Type B pancreatic cell (in vitro differentiated cells): ENCODE measurements around the gene FBN1. TPM values are rescaled to one million over a fixed set of nuclear protein-coding genes. Genes with fewer than 3 reads are reported as not detected.

Experiments
- DNase-seq: peaks from one replicate; pipeline ENCODE4 v3.0.0; 2021; ENCODE audit warnings: mixed read lengths; ENCODE audit not compliant: unreplicated experiment; ENCODE audit errors: extremely low spot score
- H3K27ac Mint-ChIP-seq: 2 replicates; pipeline ENCODE4 v1.8.0; 2021; ENCODE audit warnings: mild to moderate bottlenecking, mixed read lengths
- H3K27me3 Mint-ChIP-seq: 2 replicates; pipeline ENCODE4 v1.8.0; 2021; ENCODE audit warnings: mixed read lengths
- H3K36me3 Mint-ChIP-seq: 2 replicates; pipeline ENCODE4 v1.8.0; 2021; ENCODE audit warnings: mixed read lengths
- H3K4me1 Mint-ChIP-seq: one replicate; pipeline ENCODE4 v1.8.0; 2021; ENCODE audit warnings: mixed read lengths; ENCODE audit not compliant: unreplicated experiment
- H3K4me3 Mint-ChIP-seq: 2 replicates; pipeline ENCODE4 v1.8.0; 2021; ENCODE audit warnings: mild to moderate bottlenecking, mixed read lengths
- H3K9me3 Mint-ChIP-seq: 2 replicates; pipeline ENCODE4 v1.8.0; 2021; ENCODE audit warnings: mixed read lengths
- total RNA-seq: library from RNA; stranded (reverse); gene quantifications from 2 replicates; pipeline ENCODE4 v1.2.1, GENCODE V29; 2021; ENCODE audit warnings: low replicate concordance
- TF ChIP-seq, protein P1 (sequence below): fragments of 200-600 bp; sonication (generic); conservative IDR thresholded peaks from 2 replicates; pipeline ENCODE4 v1.5.0; 2021; ENCODE audit warnings: antibody characterized with exemption, mild to moderate bottlenecking

FBN1 gene
- total RNA-seq, 1 donor from 2014 or later: 58.4 TPM

DNA sequence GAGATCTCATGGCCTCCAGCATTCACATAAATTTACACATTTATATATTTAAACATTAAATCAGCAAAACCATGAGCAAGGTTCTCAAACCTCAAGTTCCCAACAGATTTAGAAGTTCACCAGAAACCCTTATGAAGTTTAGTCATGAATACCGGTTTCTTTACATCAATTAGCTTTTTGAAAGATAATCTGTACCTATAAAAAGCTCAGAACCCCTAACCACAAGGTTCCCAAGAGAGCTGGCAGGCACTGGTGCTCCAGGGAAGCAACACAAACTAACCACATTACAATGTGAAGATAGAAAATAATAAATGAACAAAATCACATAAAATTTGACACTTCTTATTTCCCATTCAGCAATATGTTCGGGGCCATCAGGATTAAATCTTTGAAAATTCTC, 150.9 kb downstream of the FBN1 start:
- Mint-ChIP-seq H3K9me3 (no peaks in the 10 kb centered on the region), H3K36me3 (peaks cover 17% of the 10 kb centered on the region), H3K4me3 (no peak overlapping the region), H3K4me1 (peaks cover 6% of the 10 kb centered on the region), H3K27ac (no peak overlapping the region), H3K27me3 (no peaks in the 10 kb centered on the region)
- no peak for DNase-seq
- TF ChIP-seq, protein P1, sequence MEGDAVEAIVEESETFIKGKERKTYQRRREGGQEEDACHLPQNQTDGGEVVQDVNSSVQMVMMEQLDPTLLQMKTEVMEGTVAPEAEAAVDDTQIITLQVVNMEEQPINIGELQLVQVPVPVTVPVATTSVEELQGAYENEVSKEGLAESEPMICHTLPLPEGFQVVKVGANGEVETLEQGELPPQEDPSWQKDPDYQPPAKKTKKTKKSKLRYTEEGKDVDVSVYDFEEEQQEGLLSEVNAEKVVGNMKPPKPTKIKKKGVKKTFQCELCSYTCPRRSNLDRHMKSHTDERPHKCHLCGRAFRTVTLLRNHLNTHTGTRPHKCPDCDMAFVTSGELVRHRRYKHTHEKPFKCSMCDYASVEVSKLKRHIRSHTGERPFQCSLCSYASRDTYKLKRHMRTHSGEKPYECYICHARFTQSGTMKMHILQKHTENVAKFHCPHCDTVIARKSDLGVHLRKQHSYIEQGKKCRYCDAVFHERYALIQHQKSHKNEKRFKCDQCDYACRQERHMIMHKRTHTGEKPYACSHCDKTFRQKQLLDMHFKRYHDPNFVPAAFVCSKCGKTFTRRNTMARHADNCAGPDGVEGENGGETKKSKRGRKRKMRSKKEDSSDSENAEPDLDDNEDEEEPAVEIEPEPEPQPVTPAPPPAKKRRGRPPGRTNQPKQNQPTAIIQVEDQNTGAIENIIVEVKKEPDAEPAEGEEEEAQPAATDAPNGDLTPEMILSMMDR: no peak

DNA sequence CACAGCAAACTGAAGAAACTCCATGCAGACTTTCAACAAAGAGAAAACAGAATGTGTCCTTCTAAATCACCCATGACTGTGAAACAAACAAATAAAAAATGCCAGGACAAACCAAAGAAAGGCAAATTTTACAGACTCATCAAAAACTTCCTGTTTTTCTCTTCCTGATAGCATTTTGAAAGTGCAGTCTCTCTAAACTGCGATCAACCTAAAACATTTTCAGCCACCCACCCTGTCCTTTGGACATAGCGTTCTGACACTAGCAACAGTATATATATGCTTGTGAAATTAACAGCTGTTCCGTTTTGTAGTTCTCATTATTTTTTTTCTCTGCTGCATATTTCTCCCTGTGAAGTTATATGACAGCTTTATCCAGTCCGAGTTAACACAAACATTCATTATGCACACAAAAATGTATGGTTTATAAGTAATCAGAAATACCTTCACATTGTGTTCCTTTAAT, 151.7 kb downstream of the FBN1 start:
- Mint-ChIP-seq H3K4me3 (no peak overlapping the region), H3K36me3 (peaks cover 17% of the 10 kb centered on the region), H3K27me3 (no peaks in the 10 kb centered on the region), H3K9me3 (no peaks in the 10 kb centered on the region), H3K27ac (no peak overlapping the region), H3K4me1 (peaks cover 6% of the 10 kb centered on the region)
- TF ChIP-seq, protein P1: no peak
- DNase-seq: no peak

DNA sequence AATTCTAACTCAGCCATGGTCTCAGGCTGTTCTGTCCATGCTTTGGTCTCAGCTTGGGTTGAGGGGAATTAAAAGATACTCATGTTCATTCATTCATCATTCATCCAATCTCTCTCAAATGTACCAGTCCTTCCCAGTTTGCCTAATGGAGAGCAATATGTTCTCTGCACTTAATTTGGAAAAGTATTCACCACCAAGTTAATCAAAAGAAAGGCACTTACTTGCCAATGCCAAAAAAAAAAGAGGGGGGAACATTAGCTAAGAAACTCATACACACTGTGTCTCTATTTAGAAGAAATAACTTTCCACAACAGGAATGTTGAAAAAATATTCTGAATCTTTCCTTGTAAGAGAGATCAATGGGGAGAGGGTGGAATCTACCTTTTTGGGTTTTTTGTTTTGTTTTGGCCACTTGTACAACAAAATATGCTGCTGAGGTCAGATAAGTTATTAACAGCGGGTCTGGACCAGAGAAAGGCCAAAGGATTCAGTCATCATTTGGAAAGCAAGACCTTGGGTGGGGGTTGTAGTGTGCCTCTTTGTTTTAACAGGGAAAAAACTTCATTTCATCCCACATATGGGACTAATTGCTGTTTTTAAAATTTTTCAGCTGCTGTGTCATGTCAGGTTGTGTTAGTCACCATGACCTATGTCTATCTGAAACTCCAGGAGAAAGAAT, 152.3 kb downstream of the FBN1 start:
- H3K36me3 Mint-ChIP-seq: peaks cover 20% of the 10 kb centered on the region
- TF ChIP-seq, protein P1: no peak
- H3K4me1 Mint-ChIP-seq: peaks cover 6% of the 10 kb centered on the region
- H3K27ac Mint-ChIP-seq: no peak overlapping the region
- H3K4me3 Mint-ChIP-seq: no peak overlapping the region
- H3K27me3 Mint-ChIP-seq: no peaks in the 10 kb centered on the region
- H3K9me3 Mint-ChIP-seq: no peaks in the 10 kb centered on the region
- no peak for DNase-seq

DNA sequence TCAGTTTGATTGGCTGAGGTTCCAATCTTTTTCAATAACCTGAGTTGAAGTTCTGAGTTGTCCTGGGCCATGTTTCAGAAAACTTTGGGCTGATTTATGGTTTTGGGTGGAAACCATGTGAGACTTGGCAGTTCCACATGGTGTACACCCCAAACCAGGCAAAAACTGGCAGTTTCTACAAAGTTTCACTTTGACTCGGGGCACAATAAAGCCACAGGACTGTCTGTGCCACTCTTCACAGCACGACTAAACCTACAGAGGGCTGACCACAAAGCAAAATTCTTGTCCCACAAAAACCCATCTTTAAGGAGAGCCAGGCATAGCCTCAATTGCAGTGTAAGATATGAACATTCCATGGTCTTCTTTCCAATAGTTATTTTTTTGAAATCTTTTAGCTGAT, 159.3 kb downstream of the FBN1 start:
- no peaks in the 10 kb centered on the region for H3K27me3 Mint-ChIP-seq
- H3K4me1 Mint-ChIP-seq: peaks cover 5% of the 10 kb centered on the region
- no peak for DNase-seq
- no peak overlapping the region for H3K4me3 Mint-ChIP-seq
- TF ChIP-seq, protein P1: no peak
- H3K9me3 Mint-ChIP-seq: no peaks in the 10 kb centered on the region
- no peak overlapping the region for H3K27ac Mint-ChIP-seq
- peaks cover 25% of the 10 kb centered on the region for H3K36me3 Mint-ChIP-seq

DNA sequence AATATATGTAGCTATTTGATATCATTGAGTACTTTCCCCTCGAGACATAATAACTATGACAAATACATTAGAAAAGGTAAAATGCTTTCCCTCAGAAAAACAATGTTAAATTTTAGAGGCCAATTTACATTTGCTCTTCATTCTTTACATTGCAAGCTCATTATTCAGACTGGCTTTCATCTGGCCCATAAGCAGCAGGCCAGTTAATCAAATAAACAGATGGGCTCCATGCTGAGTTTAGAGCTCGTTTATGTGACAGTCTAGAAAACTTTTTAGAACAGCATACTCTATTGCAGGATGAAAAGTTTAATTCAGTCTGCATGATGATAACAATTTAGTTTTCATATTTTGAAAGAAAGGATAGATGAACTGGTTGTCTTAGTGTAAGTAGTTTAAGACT, 163.7 kb downstream of the FBN1 start:
- Mint-ChIP-seq H3K4me3 (no peak overlapping the region), H3K9me3 (no peaks in the 10 kb centered on the region), H3K27me3 (no peaks in the 10 kb centered on the region), H3K4me1 (peaks cover 5% of the 10 kb centered on the region), H3K36me3 (peaks cover 7% of the 10 kb centered on the region), H3K27ac (no peak overlapping the region)
- TF ChIP-seq, protein P1: no peak
- no peak for DNase-seq
